ENCODE data around the gene LRRIQ4.
A peak's percentile ranks its signal among the peaks of the same experiment; 100 is the strongest.

DNA sequence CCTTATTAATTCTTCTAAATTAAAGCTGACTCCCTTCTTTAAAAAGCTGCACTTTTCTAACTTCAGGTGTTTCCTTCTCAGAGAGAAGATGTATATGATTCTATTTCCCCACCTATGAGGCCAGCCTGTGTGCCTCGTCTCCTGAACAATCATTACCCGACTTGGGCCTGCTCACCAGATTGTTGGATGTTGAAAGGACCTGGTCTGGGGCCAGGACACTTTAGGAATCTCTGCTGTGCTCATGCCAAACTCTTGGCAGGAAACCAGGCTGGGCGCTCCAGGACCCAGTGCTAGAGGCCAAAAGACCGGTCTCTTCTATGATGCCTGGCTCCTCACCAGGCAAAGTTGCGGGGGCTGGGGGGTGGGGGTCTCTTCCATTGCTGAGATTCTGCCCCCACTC is 74.0 kb downstream of the LRRIQ4 start:
- TF ChIP-seq, protein P1, sequence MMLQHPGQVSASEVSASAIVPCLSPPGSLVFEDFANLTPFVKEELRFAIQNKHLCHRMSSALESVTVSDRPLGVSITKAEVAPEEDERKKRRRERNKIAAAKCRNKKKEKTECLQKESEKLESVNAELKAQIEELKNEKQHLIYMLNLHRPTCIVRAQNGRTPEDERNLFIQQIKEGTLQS (IDR thresholded peaks at IDR 0.05): no peak
- TF ChIP-seq EGR1 (IDR thresholded peaks at IDR 0.05; ENCODE audit: low read depth in 2 of 2) (no peak), FOXA1 (IDR thresholded peaks at IDR 0.05) (no peak), RXRA (IDR thresholded peaks at IDR 0.05) (peak; percentile 45 to 52), RAD21 (IDR thresholded peaks at IDR 0.05) (peak; percentile 22 to 55), NR2F2 (IDR thresholded peaks at IDR 0.05) (no peak), YY1 (IDR thresholded peaks at IDR 0.05) (peak; percentile 43), SP1 (IDR thresholded peaks at IDR 0.05) (peak; percentile 18), TAF1 (conservative IDR thresholded peaks at IDR 0.05) (no peak)
- TF ChIP-seq, protein P2, sequence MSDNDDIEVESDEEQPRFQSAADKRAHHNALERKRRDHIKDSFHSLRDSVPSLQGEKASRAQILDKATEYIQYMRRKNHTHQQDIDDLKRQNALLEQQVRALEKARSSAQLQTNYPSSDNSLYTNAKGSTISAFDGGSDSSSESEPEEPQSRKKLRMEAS (IDR thresholded peaks at IDR 0.05): no peak
- TF ChIP-seq, protein P3, sequence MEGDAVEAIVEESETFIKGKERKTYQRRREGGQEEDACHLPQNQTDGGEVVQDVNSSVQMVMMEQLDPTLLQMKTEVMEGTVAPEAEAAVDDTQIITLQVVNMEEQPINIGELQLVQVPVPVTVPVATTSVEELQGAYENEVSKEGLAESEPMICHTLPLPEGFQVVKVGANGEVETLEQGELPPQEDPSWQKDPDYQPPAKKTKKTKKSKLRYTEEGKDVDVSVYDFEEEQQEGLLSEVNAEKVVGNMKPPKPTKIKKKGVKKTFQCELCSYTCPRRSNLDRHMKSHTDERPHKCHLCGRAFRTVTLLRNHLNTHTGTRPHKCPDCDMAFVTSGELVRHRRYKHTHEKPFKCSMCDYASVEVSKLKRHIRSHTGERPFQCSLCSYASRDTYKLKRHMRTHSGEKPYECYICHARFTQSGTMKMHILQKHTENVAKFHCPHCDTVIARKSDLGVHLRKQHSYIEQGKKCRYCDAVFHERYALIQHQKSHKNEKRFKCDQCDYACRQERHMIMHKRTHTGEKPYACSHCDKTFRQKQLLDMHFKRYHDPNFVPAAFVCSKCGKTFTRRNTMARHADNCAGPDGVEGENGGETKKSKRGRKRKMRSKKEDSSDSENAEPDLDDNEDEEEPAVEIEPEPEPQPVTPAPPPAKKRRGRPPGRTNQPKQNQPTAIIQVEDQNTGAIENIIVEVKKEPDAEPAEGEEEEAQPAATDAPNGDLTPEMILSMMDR (IDR thresholded peaks at IDR 0.05; ENCODE audit: low read depth, low read length, missing input control): no peak

Data from liver (tissue), 3 donors.